PC-9 (cell line): Measurements from ENCODE around the gene PANX2. TPM values are rescaled to one million over a fixed set of nuclear protein-coding genes. Genes with fewer than 3 reads are reported as not detected.

Experiments used
- BruUV-seq: library from RNA; stranded (reverse); fragments of 400-500 nt; replicated peaks from 2 replicates; lab custom pipeline; 2021; lab: Mats Ljungman, UMichigan
- CTCF ChIA-PET: fragments of 300-600 bp; sonication (Branson Sonifier 250); formaldehyde crosslinking; loops from one replicate; lab custom pipeline; 2022; ENCODE audit warnings: antibody characterized with exemption; lab: Charles Lee
- POLR2A ChIA-PET: fragments of 300-600 bp; sonication (Branson Sonifier 250); formaldehyde crosslinking; loops from one replicate; lab custom pipeline; 2022; ENCODE audit warnings: antibody characterized with exemption; ENCODE audit not compliant: unreplicated experiment; lab: Charles Lee
- DNase-seq, 2 experiments: peaks; one replicate each; pipeline versions ENCODE4 v3.0.0 to v3.0.0-alpha.2; 2015 to 2022; ENCODE audit warnings: mixed read lengths in 1 of 2
- H2AFZ ChIP-seq: fragments of 200-600 bp; sonication (generic); 2 replicates; pipeline ENCODE4 v1.8.1; 2017; ENCODE audit warnings: antibody characterized with exemption
- H3F3A ChIP-seq: fragments of 200-600 bp; sonication (generic); 2 replicates; pipeline ENCODE4 v1.8.1; 2017; ENCODE audit warnings: antibody characterized with exemption, mild to moderate bottlenecking, low read depth; ENCODE audit not compliant: insufficient read depth
- H3K27ac ChIP-seq: fragments of 200-600 bp; sonication (generic); 2 replicates; pipeline ENCODE4 v1.6.1; 2016; ENCODE audit warnings: mixed run types
- H3K27me3 ChIP-seq: fragments of 200-600 bp; sonication (generic); 2 replicates; pipeline ENCODE4 v1.6.1; 2016; ENCODE audit warnings: low read depth, mixed run types; ENCODE audit not compliant: insufficient read depth
- H3K36me3 ChIP-seq: fragments of 200-600 bp; sonication (generic); 2 replicates; pipeline ENCODE4 v1.6.1; 2016; ENCODE audit warnings: low read depth, mixed run types
- H3K4me1 ChIP-seq: fragments of 200-600 bp; sonication (generic); replicated peaks from 2 replicates; pipeline ENCODE4 v1.6.1; 2016; ENCODE audit warnings: mixed run types; ENCODE audit not compliant: insufficient read depth
- H3K4me2 ChIP-seq: fragments of 200-600 bp; sonication (generic); 2 replicates; pipeline ENCODE4 v1.6.1; 2017; ENCODE audit warnings: mixed run types
- H3K4me3 ChIP-seq: fragments of 200-600 bp; sonication (generic); 2 replicates; pipeline ENCODE4 v1.6.1; 2016; ENCODE audit warnings: mixed run types
- H3K79me2 ChIP-seq: fragments of 200-600 bp; sonication (generic); 2 replicates; pipeline ENCODE4 v1.6.1; 2017; ENCODE audit warnings: low read depth, mixed run types
- H3K9me2 ChIP-seq: fragments of 200-600 bp; sonication (generic); 2 replicates; pipeline ENCODE4 v1.8.1; 2017; ENCODE audit warnings: mild to moderate bottlenecking; ENCODE audit not compliant: insufficient read depth
- H3K9me3 ChIP-seq: fragments of 200-600 bp; sonication (generic); 2 replicates; pipeline ENCODE4 v1.8.1; 2016; ENCODE audit warnings: low read depth; ENCODE audit not compliant: insufficient read depth
- H4K20me1 ChIP-seq: fragments of 200-600 bp; sonication (generic); 2 replicates; pipeline ENCODE4 v1.8.1; 2017; ENCODE audit not compliant: insufficient read depth
- CTCF ChIP-seq: fragments of 200-600 bp; sonication (generic); conservative IDR thresholded peaks from 2 replicates; pipeline ENCODE4 v1.6.1; 2017; ENCODE audit warnings: mixed run types, antibody characterized with exemption, mild to moderate bottlenecking, moderate library complexity
- EZH2 ChIP-seq: fragments of 200-600 bp; sonication (generic); IDR thresholded peaks from 2 replicates; pipeline ENCODE4 v1.8.0; 2017; ENCODE audit warnings: antibody characterized with exemption, low read depth
- intact Hi-C: fragments of 100-400 bp; cut with micrococcal nuclease; formaldehyde crosslinking; loops from one replicate; pipeline ENCODE4 v1.10.0; 2022; ENCODE audit not compliant: unreplicated experiment
- total RNA-seq: library from RNA; stranded (reverse); gene quantifications from 2 replicates; pipeline ENCODE4 v1.2.3, GENCODE V29; 2021

Gene PANX2
- total RNA-seq, 1 experiment from 2014 or later: 51.7 TPM

GRCh38 chr22:50182176-50183081 lies 11.9 kb downstream of the PANX2 start:
- H3F3A ChIP-seq: peaks cover 25% of the 10 kb centered on the region
- ChIA-PET POLR2A (no interaction called here), CTCF (no interaction called here)
- no peak overlapping the region for H3K4me2 ChIP-seq
- peaks cover 20% of the 10 kb centered on the region for H3K4me1 ChIP-seq
- no peaks in the 10 kb centered on the region for H3K9me3 ChIP-seq
- H3K27ac ChIP-seq: no peak overlapping the region
- no peaks in the 10 kb centered on the region for H3K27me3 ChIP-seq
- H3K79me2 ChIP-seq: peaks cover 14% of the 10 kb centered on the region
- H3K36me3 ChIP-seq: no peaks in the 10 kb centered on the region
- peak in 1 of 2 experiments; percentile 53 for DNase-seq
- no peak for TF ChIP-seq CTCF
- no peak for TF ChIP-seq EZH2
- intact Hi-C loops: no loop called here
- no peaks in the 10 kb centered on the region for H3K9me2 ChIP-seq
- H2AFZ ChIP-seq: no peak overlapping the region
- H3K4me3 ChIP-seq: no peak overlapping the region
- peaks cover 6% of the 10 kb centered on the region; the same call in 1 of the 2 replicates for H4K20me1 ChIP-seq
- BruUV-seq: no TSS peak

- Histone ChIP-seq H3K9me2 (no peaks in the 10 kb centered on the region), H3K36me3 (0 out of 2 replicates have a peak, but pooled peaks cover 1% of the 10 kb centered on the region), H3K27me3 (no peaks in the 10 kb centered on the region), H2AFZ (no peak overlapping the region), H3K27ac (no peak overlapping the region), H3K4me3 (no peak overlapping the region), H3K4me2 (no peak overlapping the region), H3K79me2 (peaks cover 24% of the 10 kb centered on the region), H3K4me1 (peaks cover 22% of the 10 kb centered on the region), H3K9me3 (no peaks in the 10 kb centered on the region), H3F3A (peaks cover 31% of the 10 kb centered on the region), H4K20me1 (peaks cover 15% of the 10 kb centered on the region)
- BruUV-seq: no TSS peak
- intact Hi-C loops: no loop called here
- TF ChIP-seq EZH2 (no peak), CTCF (no peak)
- ChIA-PET POLR2A (no interaction called here), CTCF (no interaction called here)
- DNase-seq: no peak
These were observed 12.8 kb downstream of the PANX2 start for GRCh38 chr22:50183141-50183971.
